B cell (primary cell): ENCODE data around the gene TBX20. TPM values are rescaled to one million over a fixed set of nuclear protein-coding genes. Genes with fewer than 3 reads are reported as not detected.
"Not testable (repeated sequence)": the region's sequence is repeated elsewhere in the genome, so short reads cannot be mapped to it uniquely, and the experiment has no call there.

Experiments
- ATAC-seq: fragments of 200-7000 bp; cut with Tn5 transposase; one replicate; pipeline ENCODE4 v1.10.0; 2021; ENCODE audit warnings: low read depth, mild to moderate bottlenecking, moderate number of reproducible peaks, moderate library complexity
- CTCF ChIA-PET: fragments of 350-600 bp; sonication (Branson Sonifier 250); formaldehyde crosslinking; loops from one replicate; lab custom pipeline; 2021; ENCODE audit warnings: antibody characterized with exemption, inconsistent platforms; lab: Charles Lee
- POLR2A ChIA-PET: fragments of 350-600 bp; sonication (Branson Sonifier 250); formaldehyde crosslinking; loops from one replicate; lab custom pipeline; 2021; ENCODE audit warnings: antibody characterized with exemption; lab: Charles Lee
- DNase-seq: peaks from one replicate; pipeline ENCODE4 v3.0.0; 2013
- H2AFZ ChIP-seq: 2 replicates; pipeline ENCODE4 v1.6.1; 2012; ENCODE audit warnings: mild to moderate bottlenecking, low read depth, low read length; ENCODE audit not compliant: insufficient read depth, poor library complexity, severe bottlenecking
- H3K27ac ChIP-seq, 2 donors: 1 replicate in 1 of 2; 2 replicates in 1 of 2; pipeline ENCODE4 v1.5.1; 2012 to 2013; ENCODE audit warnings: low read length in 2 of 2, mild to moderate bottlenecking in 2 of 2, moderate library complexity in 1 of 2
- H3K27me3 ChIP-seq, 4 experiments: fragments of 200-600 bp in 1 of 4; sonication (generic) in 1 of 4; replicated peaks in 1 of 4; 1 replicate in 2 of 4; 2 replicates in 2 of 4; pipeline versions ENCODE4 v1.6.1 to v1.7.0; 2013 to 2016; ENCODE audit warnings: low read length in 3 of 4, mild to moderate bottlenecking in 2 of 4, mixed read lengths in 1 of 4, moderate library complexity in 1 of 4; ENCODE audit not compliant: insufficient read depth in 4 of 4, control insufficient read depth in 3 of 4; ENCODE audit errors: control extremely low read depth in 1 of 4
- H3K36me3 ChIP-seq, 2 experiments: replicated peaks in 1 of 2; 1 replicate in 1 of 2; 2 replicates in 1 of 2; pipeline versions ENCODE4 v1.6.1 to v1.7.1; 2013; ENCODE audit warnings: low read length in 1 of 2; ENCODE audit not compliant: insufficient read depth in 2 of 2, control insufficient read depth in 1 of 2; ENCODE audit errors: control extremely low read depth in 1 of 2, extremely low read depth in 1 of 2
- H3K4me1 ChIP-seq, 2 donors: fragments of 200-600 bp in 1 of 2; sonication (generic) in 1 of 2; 1 replicate in 1 of 2; 2 replicates in 1 of 2; pipeline versions ENCODE4 v1.5.1 to v1.6.1; 2013 to 2017; ENCODE audit warnings: low read length in 2 of 2; ENCODE audit not compliant: control insufficient read depth in 2 of 2, insufficient read depth in 2 of 2
- H3K4me2 ChIP-seq: replicated peaks from 2 replicates; pipeline ENCODE3; 2012; ENCODE audit warnings: mild to moderate bottlenecking, low read depth, low read length; ENCODE audit not compliant: poor library complexity, severe bottlenecking
- H3K4me3 ChIP-seq, 5 experiments: fragments of 200-600 bp in 1 of 5; sonication (generic) in 1 of 5; 1 replicate in 3 of 5; 2 replicates in 2 of 5; pipeline versions ENCODE4 v1.5.1 to v1.7.0; 2011 to 2016; ENCODE audit warnings: low read length in 4 of 5, mild to moderate bottlenecking in 4 of 5, low read depth in 2 of 5, control low read depth in 1 of 5, moderate library complexity in 1 of 5; ENCODE audit not compliant: insufficient read depth in 1 of 5; ENCODE audit errors: control extremely low read depth in 1 of 5, extremely low read depth in 1 of 5
- H3K79me2 ChIP-seq: fragments of 200-600 bp; sonication (generic); one replicate; pipeline ENCODE4 v1.6.0; 2016; ENCODE audit warnings: low read length; ENCODE audit not compliant: control insufficient read depth, insufficient read depth
- H3K9ac ChIP-seq: fragments of 200-600 bp; sonication (generic); 2 replicates; pipeline ENCODE4 v1.6.1; 2017; ENCODE audit warnings: mild to moderate bottlenecking, low read length, moderate library complexity
- H3K9me3 ChIP-seq, 3 donors: one replicate each; pipeline versions ENCODE4 v1.6.1 to v1.7.1; 2013; ENCODE audit warnings: low read length in 2 of 3; ENCODE audit not compliant: control insufficient read depth in 2 of 3, insufficient read depth in 1 of 3; ENCODE audit errors: control extremely low read depth in 1 of 3
- H4K20me1 ChIP-seq: 2 replicates; pipeline ENCODE4 v1.6.0; 2012; ENCODE audit warnings: mild to moderate bottlenecking, low read length; ENCODE audit not compliant: insufficient read depth, control insufficient read depth, poor library complexity, severe bottlenecking
- H3K27ac Mint-ChIP-seq: one replicate; pipeline ENCODE4 v1.8.0; 2021; ENCODE audit warnings: mixed read lengths
- H3K27me3 Mint-ChIP-seq: one replicate; pipeline ENCODE4 v1.8.0; 2021; ENCODE audit warnings: mixed read lengths
- H3K4me1 Mint-ChIP-seq: one replicate; pipeline ENCODE4 v1.8.0; 2021; ENCODE audit warnings: mixed read lengths
- H3K4me3 Mint-ChIP-seq: one replicate; pipeline ENCODE4 v1.8.0; 2021; ENCODE audit warnings: mixed read lengths
- H3K9me3 Mint-ChIP-seq: one replicate; pipeline ENCODE4 v1.8.0; 2022; ENCODE audit warnings: mixed read lengths; ENCODE audit not compliant: insufficient read depth
- WGBS: methylation state at CpG from one replicate; pipeline ENCODE4 v1.1.5; 2013; ENCODE audit warnings: missing lambda C conversion rate; ENCODE audit not compliant: insufficient coverage; 5-methylcytosine and 5-hydroxymethylcytosine counted together
- intact Hi-C: fragments of 100-400 bp; cut with micrococcal nuclease; formaldehyde crosslinking; loops from one replicate; pipeline ENCODE4 v1.10.0; 2022
- polyA plus RNA-seq: library from polyadenylated mRNA; depleted of rRNA; stranded (reverse); fragments of >200 nt; gene quantifications from 2 replicates; pipeline ENCODE4 v1.2.3, GENCODE V29; 2012
- total RNA-seq, 2 donors: library from RNA; stranded (reverse); fragments of 120-200 nt in 1 of 2; gene quantifications; 1 replicate in 1 of 2; 2 replicates in 1 of 2; pipeline versions ENCODE4 v1.2.3 to v1.2.4, GENCODE V29; 2013 to 2022

The TBX20 gene
- total and polyA plus RNA-seq, 2 donors (not counting 1 experiment from before 2014, with no cell fraction given), result 0.25 TPM; not detected in 1

GRCh38 chr7:35183873-35184503 lies 69.9 kb downstream of the TBX20 start:
- H3K4me3 Mint-ChIP-seq, H3K9me3 ChIP-seq, H3K4me3 ChIP-seq, intact Hi-C loops, H3K27ac Mint-ChIP-seq, H3K9me3 Mint-ChIP-seq, DNase-seq, H3K9ac ChIP-seq, CTCF ChIA-PET, H3K79me2 ChIP-seq, H2AFZ ChIP-seq, H3K36me3 ChIP-seq, H3K27ac ChIP-seq, ATAC-seq, H3K4me2 ChIP-seq, H4K20me1 ChIP-seq, POLR2A ChIA-PET: not testable (repeated sequence)
- H3K4me1 ChIP-seq, result peaks cover 0 to 14% of the 10 kb centered on the region in 2 donors
- peaks cover 0 to 15% (median 2%) of the 10 kb centered on the region in 4 experiments for H3K27me3 ChIP-seq
- Mint-ChIP-seq H3K27me3 (peaks cover 18% of the 10 kb centered on the region), H3K4me1 (peaks cover 12% of the 10 kb centered on the region)
- WGBS, result 67% methylated on average over 1 of the region's 5 CpGs

DNA sequence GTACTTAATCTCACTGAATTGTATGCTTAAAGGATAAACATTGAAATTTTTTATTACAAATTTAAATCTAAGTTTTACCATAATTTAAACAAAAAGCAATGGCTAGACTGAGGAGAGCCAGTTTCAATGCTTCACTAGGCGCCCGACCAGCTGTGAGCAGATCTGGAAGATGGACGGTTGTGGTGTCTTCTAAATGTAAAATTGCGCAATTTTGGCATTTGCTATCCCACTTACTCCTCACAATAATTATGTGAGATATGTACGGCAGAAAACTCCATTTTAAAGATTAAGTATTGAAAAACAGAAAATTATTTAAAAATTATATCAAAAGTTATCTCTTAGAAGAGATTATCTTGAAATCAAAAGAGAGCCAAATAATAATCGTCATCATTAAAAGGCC lies 73.2 kb downstream of the TBX20 start:
- CTCF ChIA-PET, POLR2A ChIA-PET, H3K4me3 ChIP-seq, intact Hi-C loops, H3K4me1 Mint-ChIP-seq, H3K79me2 ChIP-seq, H2AFZ ChIP-seq, H3K27ac Mint-ChIP-seq, H3K36me3 ChIP-seq, H4K20me1 ChIP-seq, H3K4me3 Mint-ChIP-seq, H3K27ac ChIP-seq, H3K9ac ChIP-seq, DNase-seq, ATAC-seq, H3K4me1 ChIP-seq, H3K27me3 ChIP-seq, H3K9me3 ChIP-seq, H3K4me2 ChIP-seq, H3K9me3 Mint-ChIP-seq: not testable (repeated sequence)
- WGBS, result no CpG with 5 or more reads among the region's 6 CpGs
- H3K27me3 Mint-ChIP-seq, result peaks cover 20% of the 10 kb centered on the region

DNA sequence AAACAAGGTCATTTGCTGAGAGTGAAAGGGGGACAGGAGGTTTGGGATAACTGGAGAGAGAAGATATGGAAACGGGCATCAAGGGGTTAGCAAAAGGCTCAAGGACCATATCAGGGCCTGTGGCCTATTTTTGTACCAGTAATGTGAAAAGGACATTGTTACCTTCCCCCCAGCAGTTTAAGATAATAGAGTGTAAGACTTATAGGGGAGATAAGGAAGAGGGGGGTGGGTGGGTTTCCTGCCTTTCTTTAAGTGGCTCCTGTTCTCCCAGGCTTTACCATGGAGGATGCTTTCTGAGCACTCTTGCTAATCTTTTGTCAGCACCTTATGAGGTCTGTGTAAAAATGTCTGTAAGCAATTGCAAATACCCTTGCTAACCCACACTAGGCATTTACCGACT lies 80.7 kb downstream of the TBX20 start:
- WGBS, result no CpG with 5 or more reads among the region's 2 CpGs
- POLR2A ChIA-PET, intact Hi-C loops: not testable (repeated sequence)

DNA sequence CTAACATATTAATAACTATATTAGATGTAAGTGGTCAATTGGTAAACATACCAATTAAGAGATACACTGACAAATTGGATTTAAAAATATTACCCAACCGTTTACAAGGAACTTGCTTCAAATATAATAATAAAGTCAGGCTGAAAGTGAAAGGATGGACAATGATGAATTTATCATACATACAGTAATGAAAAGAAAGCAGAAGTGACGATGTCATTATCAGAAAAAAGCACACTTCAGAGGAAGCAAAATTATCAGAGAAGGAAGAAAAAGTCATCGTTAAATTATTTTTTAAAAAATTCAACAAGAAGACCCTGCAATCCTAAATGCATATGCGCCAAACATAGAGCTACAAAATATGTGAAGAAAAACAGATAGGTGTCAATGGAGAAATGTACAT lies 81.8 kb downstream of the TBX20 start:
- H3K4me3 Mint-ChIP-seq, H3K4me1 Mint-ChIP-seq, CTCF ChIA-PET, H3K27ac ChIP-seq, H3K4me1 ChIP-seq, ATAC-seq, H3K9me3 Mint-ChIP-seq, POLR2A ChIA-PET, H3K27me3 ChIP-seq, DNase-seq, H3K4me3 ChIP-seq, H3K27me3 Mint-ChIP-seq, H2AFZ ChIP-seq, H3K9me3 ChIP-seq, H3K79me2 ChIP-seq, H3K4me2 ChIP-seq, H4K20me1 ChIP-seq, H3K36me3 ChIP-seq, H3K9ac ChIP-seq, H3K27ac Mint-ChIP-seq, intact Hi-C loops: not testable (repeated sequence)
- WGBS, result no CpG with 5 or more reads among the region's 4 CpGs

More for the DNA sequence above, 80.7 kb downstream of the TBX20 start:
- CTCF ChIA-PET, H3K36me3 ChIP-seq, H3K79me2 ChIP-seq, H3K4me1 ChIP-seq, H3K27ac ChIP-seq, H3K27me3 Mint-ChIP-seq, H3K4me3 ChIP-seq, H3K9me3 ChIP-seq, H3K4me3 Mint-ChIP-seq, H4K20me1 ChIP-seq, ATAC-seq, H3K9ac ChIP-seq, H3K4me1 Mint-ChIP-seq, H3K27ac Mint-ChIP-seq, H2AFZ ChIP-seq, H3K4me2 ChIP-seq, DNase-seq, H3K9me3 Mint-ChIP-seq, H3K27me3 ChIP-seq: not testable (repeated sequence)
